BLaER1 (cell line): Measurements from ENCODE around the gene CASP2.

Source experiments
- H3K27ac ChIP-seq: shearing (Covaris generic); formaldehyde crosslinking; 2 replicates; pipeline ENCODE4 v1.8.1; 2022
- H3K27me3 ChIP-seq: shearing (Covaris generic); formaldehyde crosslinking; 2 replicates; pipeline ENCODE4 v1.8.1; 2022
- H3K36me3 ChIP-seq: shearing (Covaris generic); formaldehyde crosslinking; 2 replicates; pipeline ENCODE4 v1.8.1; 2022
- H3K4me1 ChIP-seq: shearing (Covaris generic); formaldehyde crosslinking; 2 replicates; pipeline ENCODE4 v1.8.1; 2022
- H3K4me2 ChIP-seq: shearing (Covaris generic); formaldehyde crosslinking; 2 replicates; pipeline ENCODE4 v1.8.1; 2022
- H3K4me3 ChIP-seq: shearing (Covaris generic); formaldehyde crosslinking; 2 replicates; pipeline ENCODE4 v1.8.1; 2022
- H3K9ac ChIP-seq: shearing (Covaris generic); formaldehyde crosslinking; 2 replicates; pipeline ENCODE4 v1.8.1; 2022
- H3K9me3 ChIP-seq: shearing (Covaris generic); formaldehyde crosslinking; 2 replicates; pipeline ENCODE4 v1.8.1; 2022
- H4K20me1 ChIP-seq: shearing (Covaris generic); formaldehyde crosslinking; 2 replicates; pipeline ENCODE4 v1.8.1; 2022
- Cebpa-rat ChIP-seq: shearing (Covaris generic); IDR thresholded peaks from 2 replicates; pipeline ENCODE4 v1.8.1; 2022

Gene CASP2

DNA sequence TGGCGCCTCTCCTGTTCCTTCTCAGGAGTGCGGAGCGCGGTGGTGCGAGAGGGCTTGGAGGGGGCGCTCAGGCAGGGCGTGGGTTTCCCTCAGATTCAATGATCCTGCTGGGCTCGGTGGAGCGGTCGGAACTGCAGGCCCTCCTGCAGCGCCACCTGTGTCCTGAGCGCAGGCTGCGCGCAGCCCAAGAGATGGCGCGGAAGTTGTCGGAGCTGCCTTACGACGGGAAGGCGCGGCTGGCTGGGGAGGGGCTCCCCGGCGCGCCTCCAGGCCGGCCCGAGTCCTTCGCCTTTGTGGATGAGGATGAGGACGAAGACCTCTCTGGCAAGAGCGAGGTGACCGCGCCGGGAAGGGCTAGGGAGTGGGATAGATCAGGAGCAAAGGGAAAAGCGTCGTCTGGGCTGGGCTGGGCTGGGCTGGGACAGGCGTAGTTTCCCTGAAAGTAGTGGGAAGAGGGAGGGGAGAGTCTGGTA is 57.3 kb downstream of the CASP2 start:
- Histone ChIP-seq H3K27me3 (no peaks in the 10 kb centered on the region), H3K27ac (no peak overlapping the region), H3K4me1 (no peaks in the 10 kb centered on the region), H4K20me1 (no peaks in the 10 kb centered on the region), H3K36me3 (no peaks in the 10 kb centered on the region), H3K9ac (no peak overlapping the region), H3K4me2 (no peak overlapping the region), H3K4me3 (no peak overlapping the region), H3K9me3 (peaks cover 6% of the 10 kb centered on the region; the same call in 1 of the 2 replicates)
- no peak for TF ChIP-seq Cebpa-rat

DNA sequence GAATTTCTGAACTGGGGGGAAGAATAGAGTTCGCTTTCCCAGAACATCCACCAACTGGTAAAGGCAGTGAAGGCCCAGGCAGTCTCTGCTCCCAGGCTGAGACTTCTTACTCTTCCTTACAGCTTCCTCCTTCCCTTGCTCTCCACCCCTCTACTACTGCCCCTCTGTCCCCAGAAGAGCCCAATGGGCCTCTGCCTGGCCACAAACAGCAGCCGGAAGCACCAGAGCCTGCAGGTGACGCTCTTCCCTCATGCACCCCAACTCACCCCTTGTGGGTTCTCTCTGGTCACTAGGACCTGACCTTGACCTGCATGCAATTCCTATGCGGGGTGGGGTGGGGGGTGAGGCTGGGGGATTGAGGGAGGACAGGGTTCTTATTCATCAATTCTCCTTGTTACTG is 57.9 kb downstream of the CASP2 start:
- no peaks in the 10 kb centered on the region for H3K27me3 ChIP-seq
- no peak overlapping the region for H3K27ac ChIP-seq
- TF ChIP-seq Cebpa-rat = no peak
- no peak overlapping the region for H3K4me3 ChIP-seq
- H3K36me3 ChIP-seq = no peaks in the 10 kb centered on the region
- no peak overlapping the region for H3K9ac ChIP-seq
- H4K20me1 ChIP-seq = no peaks in the 10 kb centered on the region
- H3K4me1 ChIP-seq = no peaks in the 10 kb centered on the region
- no peak overlapping the region for H3K4me2 ChIP-seq
- peaks cover 6% of the 10 kb centered on the region; the same call in 1 of the 2 replicates for H3K9me3 ChIP-seq

DNA sequence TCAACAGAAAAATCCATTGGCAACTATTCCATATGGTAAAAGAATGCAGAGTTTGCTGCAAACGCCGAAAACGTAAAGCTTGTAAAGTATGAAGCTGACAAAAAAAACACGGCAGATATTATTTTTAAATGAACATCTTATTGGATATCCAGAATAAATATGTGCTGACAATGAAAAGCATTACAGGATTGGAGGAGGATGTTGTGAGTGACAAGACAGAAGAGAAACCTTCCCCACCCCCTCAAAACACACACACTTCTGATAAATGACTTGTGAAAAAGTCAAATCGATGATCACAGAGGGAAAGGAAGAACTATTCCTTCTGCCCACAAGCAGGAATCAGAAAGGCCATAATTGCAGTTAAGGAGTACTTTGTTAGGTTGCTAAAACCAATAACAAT is 59.8 kb downstream of the CASP2 start:
- Histone ChIP-seq H3K36me3 (no peaks in the 10 kb centered on the region), H3K27ac (no peak overlapping the region), H3K4me3 (no peak overlapping the region), H4K20me1 (no peaks in the 10 kb centered on the region), H3K9ac (no peak overlapping the region), H3K9me3 (peaks cover 6% of the 10 kb centered on the region; the same call in 1 of the 2 replicates), H3K4me2 (no peak overlapping the region), H3K27me3 (no peaks in the 10 kb centered on the region), H3K4me1 (no peaks in the 10 kb centered on the region)
- TF ChIP-seq Cebpa-rat = no peak

DNA sequence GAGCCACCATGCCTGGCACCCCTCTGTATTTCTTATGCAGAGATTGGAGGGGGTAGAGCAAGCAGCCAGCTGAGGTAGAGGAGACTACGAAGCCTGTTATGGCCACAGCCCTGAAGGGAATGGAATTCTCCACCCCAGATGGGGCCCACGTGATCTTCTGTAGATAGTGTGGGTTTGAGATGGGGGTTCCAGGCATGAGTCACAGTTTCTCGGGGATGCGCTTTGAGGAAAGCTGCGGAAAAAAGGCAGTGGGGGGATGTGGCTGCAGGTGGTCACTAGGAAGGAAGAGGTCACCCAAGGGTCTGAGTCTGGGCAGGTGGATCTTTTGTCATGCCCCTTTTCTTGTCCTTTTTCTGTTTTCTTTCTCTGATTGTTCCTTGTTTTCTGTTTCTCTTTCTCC is 62.9 kb downstream of the CASP2 start:
- Histone ChIP-seq H3K36me3 (no peaks in the 10 kb centered on the region), H3K4me1 (peaks cover 10% of the 10 kb centered on the region; the same call in 1 of the 2 replicates), H4K20me1 (no peaks in the 10 kb centered on the region), H3K27ac (no peak overlapping the region), H3K27me3 (no peaks in the 10 kb centered on the region), H3K9ac (no peak overlapping the region), H3K4me2 (no peak overlapping the region), H3K4me3 (no peak overlapping the region), H3K9me3 (peaks cover 6% of the 10 kb centered on the region; the same call in 1 of the 2 replicates)
- TF ChIP-seq Cebpa-rat = no peak

DNA sequence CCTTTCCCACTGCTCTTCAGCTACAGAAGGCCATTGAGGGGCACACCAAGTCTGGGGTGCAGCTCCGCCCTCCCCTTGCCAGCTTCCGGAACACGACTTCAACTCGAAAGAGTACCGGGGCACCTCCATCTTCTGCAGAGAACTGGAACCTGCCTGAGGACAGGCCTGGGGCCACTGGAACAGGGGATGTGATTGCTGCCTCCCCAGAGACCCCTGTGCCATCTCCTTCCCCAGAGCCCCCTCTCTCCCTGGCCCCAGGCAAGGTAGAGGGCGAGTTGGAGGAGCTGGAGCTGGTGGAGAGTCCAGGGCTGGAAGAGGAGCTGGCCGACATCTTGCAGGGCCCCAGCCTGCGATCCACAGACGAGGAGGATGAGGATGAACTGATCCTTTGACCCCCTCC is 63.4 kb downstream of the CASP2 start:
- no peak for TF ChIP-seq Cebpa-rat
- peaks cover 6% of the 10 kb centered on the region; the same call in 1 of the 2 replicates for H3K9me3 ChIP-seq
- H3K36me3 ChIP-seq = no peaks in the 10 kb centered on the region
- no peak overlapping the region for H3K9ac ChIP-seq
- H3K4me2 ChIP-seq = no peak overlapping the region
- peaks cover 10% of the 10 kb centered on the region; the same call in 1 of the 2 replicates for H3K4me1 ChIP-seq
- no peaks in the 10 kb centered on the region for H3K27me3 ChIP-seq
- no peaks in the 10 kb centered on the region for H4K20me1 ChIP-seq
- H3K4me3 ChIP-seq = no peak overlapping the region
- H3K27ac ChIP-seq = no peak overlapping the region

GRCh38 chr7:143352531-143353002 is 64.4 kb downstream of the CASP2 start:
- H3K9ac ChIP-seq = no peak overlapping the region
- H3K9me3 ChIP-seq = peaks cover 1% of the 10 kb centered on the region; the same call in 1 of the 2 replicates
- no peak overlapping the region for H3K4me3 ChIP-seq
- peaks cover 10% of the 10 kb centered on the region; the same call in 1 of the 2 replicates for H3K4me1 ChIP-seq
- no peak for TF ChIP-seq Cebpa-rat
- H4K20me1 ChIP-seq = no peaks in the 10 kb centered on the region
- H3K27ac ChIP-seq = no peak overlapping the region
- no peak overlapping the region for H3K4me2 ChIP-seq
- no peaks in the 10 kb centered on the region for H3K36me3 ChIP-seq
- H3K27me3 ChIP-seq = no peaks in the 10 kb centered on the region

- Histone ChIP-seq H3K4me3 (no peak overlapping the region), H3K27me3 (peaks cover 18% of the 10 kb centered on the region), H3K4me1 (peaks cover 19% of the 10 kb centered on the region; the same call in 1 of the 2 replicates), H3K27ac (no peak overlapping the region), H4K20me1 (no peaks in the 10 kb centered on the region), H3K9ac (no peak overlapping the region), H3K4me2 (no peak overlapping the region), H3K9me3 (no peaks in the 10 kb centered on the region), H3K36me3 (no peaks in the 10 kb centered on the region)
- no peak for TF ChIP-seq Cebpa-rat
These were observed 66.2 kb downstream of the CASP2 start for GRCh38 chr7:143354376-143354775.

- Histone ChIP-seq H3K9me3 (no peaks in the 10 kb centered on the region), H3K4me1 (peaks cover 19% of the 10 kb centered on the region; the same call in 1 of the 2 replicates), H3K4me2 (no peak overlapping the region), H3K27ac (no peak overlapping the region), H3K9ac (no peak overlapping the region), H3K4me3 (no peak overlapping the region), H3K27me3 (peaks cover 24% of the 10 kb centered on the region), H3K36me3 (no peaks in the 10 kb centered on the region), H4K20me1 (0 out of 2 replicates have a peak, but pooled peaks cover 5% of the 10 kb centered on the region)
- no peak for TF ChIP-seq Cebpa-rat
These were observed 66.8 kb downstream of the CASP2 start for GRCh38 chr7:143354965-143355364.

- Histone ChIP-seq H3K27me3 (peaks cover 31% of the 10 kb centered on the region), H3K9me3 (no peaks in the 10 kb centered on the region), H4K20me1 (0 out of 2 replicates have a peak, but pooled peaks cover 13% of the 10 kb centered on the region), H3K4me3 (no peak overlapping the region), H3K4me1 (peaks cover 19% of the 10 kb centered on the region; the same call in 1 of the 2 replicates), H3K4me2 (no peak overlapping the region), H3K9ac (no peak overlapping the region), H3K36me3 (no peaks in the 10 kb centered on the region), H3K27ac (no peak overlapping the region)
- TF ChIP-seq Cebpa-rat = no peak
These were observed 67.6 kb downstream of the CASP2 start for GRCh38 chr7:143355450-143356385.
